ENCODE measurements around the gene TMEM253.

DNA sequence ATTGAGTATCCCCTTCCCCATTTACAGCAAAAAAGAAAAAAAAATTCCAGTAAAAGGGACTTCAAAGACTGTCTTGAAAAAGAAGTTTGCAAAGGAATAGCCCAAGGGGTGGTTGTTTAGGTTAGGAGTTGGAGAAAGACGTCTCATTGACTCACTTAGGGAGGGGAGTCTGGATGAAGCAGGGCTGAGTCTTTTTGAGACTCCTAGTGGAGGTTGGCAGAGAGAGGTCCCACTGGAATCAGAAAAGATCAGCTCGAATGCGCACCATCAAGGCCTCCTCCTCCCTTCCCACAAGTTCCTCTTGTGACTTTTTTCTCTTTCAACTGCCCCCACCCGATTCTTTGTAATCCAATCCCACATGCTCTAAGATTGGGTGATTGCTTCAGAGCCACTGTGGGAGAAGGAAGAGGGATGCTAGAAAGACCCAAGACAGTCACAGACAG lies 28.8 kb upstream of the TMEM253 start:
- peak; percentile 5 for TF ChIP-seq CTCF (IDR thresholded peaks at IDR 0.05; ENCODE audit: poor library complexity)
- TF ChIP-seq EZH2 (IDR thresholded peaks at IDR 0.05; ENCODE audit: borderline replicate concordance), result no peak

Data from hepatocyte (in vitro differentiated cells).